Peyer's patch (tissue), 4 donors: ENCODE data around the gene SLC26A1. TPM values are rescaled to one million over a fixed set of nuclear protein-coding genes. Genes with fewer than 3 reads are reported as not detected.
A peak's percentile ranks its signal among the peaks of the same experiment; 100 is the strongest.

Experiments used
- DNase-seq, 3 donors: peaks; one replicate each; pipeline ENCODE4 v3.0.0-alpha.2; 2017 to 2019
- H3K27ac ChIP-seq, 4 donors: fragments of 200-600 bp; sonication (generic); one replicate each; pipeline ENCODE4 v1.5.1; 2016 to 2019
- H3K27me3 ChIP-seq, 2 donors: fragments of 200-600 bp; sonication (generic); one replicate each; pipeline ENCODE4 v1.5.1; 2019
- H3K36me3 ChIP-seq, 3 donors: fragments of 200-600 bp; sonication (generic); one replicate each; pipeline ENCODE4 v1.5.1; 2016 to 2019
- H3K4me1 ChIP-seq, 4 donors: fragments of 200-600 bp; sonication (generic); one replicate each; pipeline ENCODE4 v1.5.1; 2016 to 2019
- H3K4me3 ChIP-seq, 4 donors: fragments of 200-600 bp; sonication (generic); 1 replicate in 3 of 4; 2 replicates in 1 of 4; pipeline ENCODE4 v1.5.1; 2016 to 2019; ENCODE audit warnings: mild to moderate bottlenecking in 1 of 4
- H3K9me3 ChIP-seq, 4 donors: fragments of 200-600 bp; sonication (generic); one replicate each; pipeline ENCODE4 v1.5.1; 2016 to 2019; ENCODE audit warnings: mild to moderate bottlenecking in 1 of 4
- CTCF ChIP-seq, 6 experiments: fragments of 450-650 bp in 4 of 6; fragments of 200-600 bp in 2 of 6; sonication (generic) in 1 of 6; IDR thresholded peaks; one replicate each; pipeline ENCODE4 v1.5.1; 2017 to 2019; ENCODE audit warnings: antibody characterized with exemption in 6 of 6, mild to moderate bottlenecking in 3 of 6, moderate library complexity in 1 of 6
- POLR2A ChIP-seq, 2 donors: fragments of 450-650 bp; IDR thresholded peaks; one replicate each; pipeline ENCODE4 v1.5.1; 2017; ENCODE audit warnings: antibody characterized with exemption in 2 of 2, mild to moderate bottlenecking in 2 of 2, moderate library complexity in 2 of 2
- total RNA-seq, 4 donors: library from RNA; depleted of rRNA; stranded (reverse); fragments of >200 nt; gene quantifications; one replicate each; pipeline ENCODE4 v1.1.0, GENCODE V29; 2016

Gene SLC26A1
- total RNA-seq, 4 donors from 2014 or later, result 0.83 to 35.7 (median 24.3) TPM

GRCh38 chr4:1013225-1014073 lies 20.2 kb upstream of the SLC26A1 start:
- Histone ChIP-seq H3K27me3 (no peaks in the 10 kb centered on the region), H3K4me3 (no peak overlapping the region), H3K27ac (no peak overlapping the region), H3K36me3 (no peaks in the 10 kb centered on the region), H3K4me1 (peaks cover 0 to 31% (median 17%) of the 10 kb centered on the region in 4 donors), H3K9me3 (no peaks in the 10 kb centered on the region)
- no peak for TF ChIP-seq POLR2A (IDR thresholded peaks at IDR 0.05)
- DNase-seq, result no peak

GRCh38 chr4:1012034-1012739 lies 19.0 kb upstream of the SLC26A1 start:
- H3K27ac ChIP-seq, result peak overlapping the region in 2 of 4 donors; percentile 38 to 96
- H3K4me1 ChIP-seq, result peaks cover 0 to 31% (median 17%) of the 10 kb centered on the region in 4 donors
- H3K27me3 ChIP-seq, result no peaks in the 10 kb centered on the region
- no peaks in the 10 kb centered on the region for H3K36me3 ChIP-seq
- peak; percentile 38 to 75 (median 66) for DNase-seq
- TF ChIP-seq POLR2A (IDR thresholded peaks at IDR 0.05) (no peak), CTCF (IDR thresholded peaks at IDR 0.05) (no peak)
- H3K4me3 ChIP-seq, result peak overlapping the region; percentile 42 to 70 (median 65)
- no peaks in the 10 kb centered on the region for H3K9me3 ChIP-seq

GRCh38 chr4:1011666-1012033 lies 18.4 kb upstream of the SLC26A1 start:
- Histone ChIP-seq H3K27me3 (no peaks in the 10 kb centered on the region), H3K4me1 (peaks cover 0 to 31% (median 17%) of the 10 kb centered on the region in 4 donors), H3K27ac (peak overlapping the region in 2 of 4 donors; percentile 85 to 96), H3K9me3 (no peaks in the 10 kb centered on the region), H3K36me3 (no peaks in the 10 kb centered on the region), H3K4me3 (peak overlapping the region; percentile 42 to 90 (median 65))
- DNase-seq, result no peak
- TF ChIP-seq POLR2A (IDR thresholded peaks at IDR 0.05) (no peak), CTCF (IDR thresholded peaks at IDR 0.05) (no peak)

GRCh38 chr4:1011022-1011665 lies 17.9 kb upstream of the SLC26A1 start, which contains the start of gene FGFRL1:
FGFRL1 (plus strand) TSS chr4:1011626; CDS start chr4:1012486, 860 bp downstream.
- H3K27ac ChIP-seq, result peak within 1 kb of the TSS; percentile 85 to 96 (median 90)
- H3K9me3 ChIP-seq, result no peaks in the 10 kb centered on the region
- no peaks in the 10 kb centered on the region for H3K36me3 ChIP-seq
- peak within 1 kb of the TSS; percentile 62 to 90 (median 66) for H3K4me3 ChIP-seq
- peak; percentile 91 to 98 (median 97) for DNase-seq
- TF ChIP-seq POLR2A (IDR thresholded peaks at IDR 0.05) (peak in 1 of 2 donors; percentile 41), CTCF (IDR thresholded peaks at IDR 0.05) (no peak)
- H3K27me3 ChIP-seq, result no peaks in the 10 kb centered on the region
- H3K4me1 ChIP-seq, result peaks cover 0 to 31% (median 17%) of the 10 kb centered on the region in 4 donors

GRCh38 chr4:1010395-1011021 lies 17.3 kb upstream of the SLC26A1 start:
- DNase-seq, result peak; percentile 68 to 89 (median 81)
- peaks cover 0 to 31% (median 17%) of the 10 kb centered on the region in 4 donors for H3K4me1 ChIP-seq
- H3K27me3 ChIP-seq, result no peaks in the 10 kb centered on the region
- no peak for TF ChIP-seq POLR2A (IDR thresholded peaks at IDR 0.05)
- TF ChIP-seq CTCF (IDR thresholded peaks at IDR 0.05), result no peak
- H3K9me3 ChIP-seq, result no peaks in the 10 kb centered on the region
- H3K27ac ChIP-seq, result peak overlapping the region; percentile 85 to 96 (median 90)
- no peaks in the 10 kb centered on the region for H3K36me3 ChIP-seq
- H3K4me3 ChIP-seq, result peak overlapping the region; percentile 62 to 90 (median 66)
